Muscle of arm (tissue), 12 donors: ENCODE measurements around the gene CKS2. TPM values are rescaled to one million over a fixed set of nuclear protein-coding genes. Genes with fewer than 3 reads are reported as not detected.
"Not testable (repeated sequence)": the region's sequence is repeated elsewhere in the genome, so short reads cannot be mapped to it uniquely, and the experiment has no call there.

ENCODE experiments used
- DNase-seq: peaks from one replicate; pipeline ENCODE4 v3.0.0-alpha.2; 2013
- polyA plus RNA-seq, 12 donors: library from polyadenylated mRNA; unstranded; fragments of 120-200 nt; gene quantifications; one replicate each; pipeline ENCODE4 v1.2.1, GENCODE V29; 2013; ENCODE audit not compliant: insufficient read length in 12 of 12

Gene CKS2
- polyA plus RNA-seq, 12 donors: 22.8 to 63.7 (median 33.8) TPM; not detected in 1

GRCh38 chr9:89305868-89306267, 5.1 kb upstream of the CKS2 start:
- DNase-seq: no peak

- no peak for DNase-seq
These were observed 1.8 kb upstream of the CKS2 start for GRCh38 chr9:89309166-89309565.

- DNase-seq: peak; percentile 18
These were observed 1.2 kb upstream of the CKS2 start for GRCh38 chr9:89309608-89310474.

GRCh38 chr9:89311346-89312221, 589 bp downstream of the CKS2 start:
- DNase-seq: peak; percentile 12

GRCh38 chr9:89312222-89312571, 1.2 kb downstream of the CKS2 start:
- DNase-seq: peak; percentile 17

- DNase-seq: no peak
These were observed 2.8 kb downstream of the CKS2 start for GRCh38 chr9:89313842-89314241.

- DNase-seq: no peak
These were observed 4.0 kb downstream of the CKS2 start for GRCh38 chr9:89314955-89315354.

GRCh38 chr9:89315482-89315881, 4.5 kb downstream of the CKS2 start:
- DNase-seq: no peak

- no peak for DNase-seq
These were observed 6.3 kb downstream of the CKS2 start for GRCh38 chr9:89317282-89317681.

- DNase-seq: peak; percentile 98
These were observed 7.4 kb downstream of the CKS2 start, which contains the start of gene SECISBP2 for GRCh38 chr9:89318123-89319014. Gene SECISBP2 (plus strand): TSS chr9:89318500. CDS start chr9:89318577, 77 bp downstream.

GRCh38 chr9:89319015-89319905, 8.3 kb downstream of the CKS2 start:
- peak; percentile 26 for DNase-seq

- DNase-seq: no peak
These were observed 12.4 kb downstream of the CKS2 start for GRCh38 chr9:89323390-89323789.

- DNase-seq: no peak
These were observed 14.7 kb downstream of the CKS2 start for GRCh38 chr9:89325733-89326132.

GRCh38 chr9:89328064-89328463, 17.1 kb downstream of the CKS2 start:
- DNase-seq: no peak

- DNase-seq: no peak
These were observed 18.9 kb downstream of the CKS2 start for GRCh38 chr9:89329917-89330316.

GRCh38 chr9:89330513-89330912, 19.5 kb downstream of the CKS2 start:
- DNase-seq: no peak

GRCh38 chr9:89339807-89340206, 28.8 kb downstream of the CKS2 start:
- no peak for DNase-seq

GRCh38 chr9:89340332-89340731, 29.3 kb downstream of the CKS2 start:
- no peak for DNase-seq

- DNase-seq: no peak
These were observed 31.2 kb downstream of the CKS2 start for GRCh38 chr9:89342213-89342612.

GRCh38 chr9:89342948-89343347, 32.0 kb downstream of the CKS2 start:
- DNase-seq: no peak

- not testable (repeated sequence) for DNase-seq
These were observed 32.8 kb downstream of the CKS2 start for GRCh38 chr9:89343812-89344211.
